Skin epidermis (tissue), 12 donors: ENCODE data around the gene GMDS.

Source experiments
- H3K27ac ChIP-seq, 21 experiments: fragments of 200-600 bp; sonication (generic) in 11 of 21; one replicate each; pipeline ENCODE4 v1.5.0; 2020; ENCODE audit warnings: mild to moderate bottlenecking in 3 of 21, inconsistent platforms in 2 of 21, moderate library complexity in 2 of 21
- H3K4me3 ChIP-seq, 7 experiments: fragments of 200-600 bp; sonication (generic) in 2 of 7; one replicate each; pipeline ENCODE4 v1.5.0; 2020; ENCODE audit warnings: inconsistent platforms in 2 of 7, mild to moderate bottlenecking in 2 of 7, moderate library complexity in 1 of 7

Gene GMDS

GRCh38 chr6:2117447-2117846 is 128.0 kb downstream of the GMDS start:
- Histone ChIP-seq H3K27ac (no peak overlapping the region), H3K4me3 (no peak overlapping the region)

DNA sequence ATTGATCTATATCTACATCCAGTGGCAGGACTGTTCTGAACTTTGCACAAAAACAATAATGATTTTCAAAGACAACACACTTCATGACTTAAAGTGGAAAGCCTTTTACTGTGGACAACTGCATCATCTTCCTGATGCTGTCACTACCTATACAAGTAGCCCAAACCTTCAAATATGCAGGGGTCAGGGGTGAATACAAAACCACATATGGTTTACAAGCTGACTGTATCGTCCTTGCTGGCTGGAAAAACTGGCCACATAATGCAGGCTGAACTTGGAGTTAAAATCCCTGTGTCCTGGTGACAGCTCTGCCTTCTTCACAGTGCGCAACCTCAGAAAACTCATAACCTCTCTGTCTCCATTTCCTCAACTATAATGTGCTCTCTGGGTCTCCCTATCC is 128.9 kb downstream of the GMDS start:
- Histone ChIP-seq H3K4me3 (no peak overlapping the region), H3K27ac (no peak overlapping the region)

DNA sequence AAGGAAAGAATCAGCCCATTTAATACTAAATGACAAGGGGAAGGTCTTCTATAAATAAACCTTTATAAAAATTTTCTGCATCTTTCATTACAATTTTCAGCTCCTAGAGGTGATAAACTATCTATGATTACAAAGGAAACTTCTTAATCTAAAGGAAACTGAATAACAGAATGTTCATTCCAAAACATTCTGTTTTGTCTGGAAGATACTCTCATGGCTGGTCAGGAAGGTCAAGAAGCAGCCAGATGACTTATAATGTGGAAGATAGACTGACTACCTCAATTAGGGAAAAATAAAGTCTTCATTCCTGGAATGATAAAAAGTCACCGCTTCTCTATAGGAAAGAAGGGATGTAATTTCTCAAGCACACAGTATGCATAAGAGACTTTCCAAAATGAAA is 131.3 kb downstream of the GMDS start:
- H3K27ac ChIP-seq, result no peak overlapping the region

DNA sequence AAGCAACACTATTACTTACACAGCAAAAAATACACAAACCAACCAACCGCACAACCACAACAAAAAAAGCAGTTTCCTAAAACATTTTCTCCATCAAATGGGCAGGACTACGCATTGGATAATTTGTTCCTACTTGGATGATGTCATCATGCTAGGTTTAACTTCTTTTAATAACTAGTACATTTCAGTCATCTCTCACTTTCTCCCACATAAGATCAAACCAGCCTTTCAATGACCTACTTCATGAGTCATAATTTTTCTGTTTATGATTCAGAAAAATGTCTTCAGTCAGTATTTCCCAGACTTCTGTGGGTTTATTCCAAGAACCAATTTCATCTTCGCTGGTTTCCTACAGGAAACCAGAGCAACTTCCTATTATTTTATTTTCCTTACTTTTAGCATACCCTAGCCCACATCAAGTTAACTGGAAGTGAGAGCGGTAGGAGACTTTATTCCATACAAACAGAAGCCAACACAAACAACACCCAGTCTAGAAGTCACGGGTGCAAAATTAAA is 134.2 kb downstream of the GMDS start:
- Histone ChIP-seq H3K4me3 (peak overlapping the region in 1 of 7 experiments; percentile 11), H3K27ac (peak overlapping the region in 6 of 21 experiments; percentile 5 to 68 (median 48))

More for the DNA sequence above, 131.3 kb downstream of the GMDS start:
- no peak overlapping the region for H3K4me3 ChIP-seq

DNA sequence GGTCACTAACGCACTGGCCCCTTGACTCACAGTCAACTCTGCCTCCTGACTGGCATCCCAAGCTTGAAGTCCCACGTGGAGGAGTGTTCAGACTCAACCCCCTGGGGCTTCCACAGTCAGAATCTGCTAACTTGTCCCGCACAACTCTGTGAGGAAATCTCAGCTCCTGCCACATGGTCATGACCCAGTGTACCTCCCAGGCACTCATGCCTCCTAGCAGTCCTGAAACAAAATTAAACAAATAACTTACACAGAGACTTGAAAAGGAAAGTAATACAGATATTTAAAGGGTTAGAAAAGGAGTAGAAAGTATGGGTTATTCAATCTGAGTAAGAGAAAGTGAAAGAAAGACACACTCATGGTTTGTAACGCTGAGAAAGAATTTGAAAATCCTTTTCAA is 134.9 kb downstream of the GMDS start:
- H3K4me3 ChIP-seq, result peak overlapping the region in 1 of 7 experiments; percentile 11
- peak overlapping the region in 8 of 21 experiments; percentile 5 to 68 (median 26) for H3K27ac ChIP-seq

DNA sequence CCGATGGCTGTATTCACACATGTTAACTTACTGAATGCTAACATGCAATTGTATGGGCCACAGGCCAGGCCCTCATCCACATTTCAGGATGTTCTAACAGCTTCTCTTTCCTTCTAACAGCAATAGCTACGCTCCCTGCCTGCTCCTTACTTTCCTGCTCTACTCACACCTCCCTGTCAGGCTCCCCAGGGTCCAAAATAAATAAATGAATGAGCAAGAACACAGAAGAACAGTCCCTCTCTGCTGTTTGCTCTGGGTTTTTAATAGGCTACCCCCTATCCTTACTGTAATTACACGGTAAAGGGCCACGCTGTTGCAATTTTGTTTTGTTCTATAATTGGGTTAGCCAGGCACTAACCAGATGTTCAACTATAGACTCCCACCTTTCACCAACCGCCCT is 135.6 kb downstream of the GMDS start:
- H3K27ac ChIP-seq, result no peak overlapping the region
- no peak overlapping the region for H3K4me3 ChIP-seq

DNA sequence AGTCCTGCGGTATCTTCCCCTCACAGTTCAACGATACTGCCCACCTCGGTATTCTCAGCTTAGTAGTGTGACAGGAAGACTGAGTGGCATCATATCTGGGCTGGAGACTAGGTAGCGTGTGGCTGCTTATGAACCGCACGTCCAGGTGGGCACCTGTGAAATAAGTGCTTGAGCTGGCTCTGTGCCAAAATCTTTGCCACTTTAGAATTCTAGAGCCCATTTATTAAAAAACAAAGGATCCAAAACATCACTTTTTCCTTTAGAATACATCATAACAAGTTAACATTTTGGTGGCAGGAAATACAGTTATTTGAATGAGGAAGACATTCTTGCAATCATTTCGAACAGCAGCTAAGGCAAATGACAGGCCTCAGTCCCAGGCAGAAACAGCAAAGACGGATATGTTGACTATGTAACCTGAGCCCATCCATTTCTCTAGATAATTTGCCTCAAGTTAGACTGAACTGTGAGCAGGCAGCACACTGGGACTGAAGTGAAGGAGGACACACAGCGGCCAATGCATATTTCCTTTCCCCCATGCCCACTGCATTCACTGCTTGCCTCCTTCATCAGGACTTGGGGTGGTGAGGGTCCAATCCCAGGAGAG is 136.6 kb downstream of the GMDS start:
- Histone ChIP-seq H3K27ac (no peak overlapping the region), H3K4me3 (no peak overlapping the region)

DNA sequence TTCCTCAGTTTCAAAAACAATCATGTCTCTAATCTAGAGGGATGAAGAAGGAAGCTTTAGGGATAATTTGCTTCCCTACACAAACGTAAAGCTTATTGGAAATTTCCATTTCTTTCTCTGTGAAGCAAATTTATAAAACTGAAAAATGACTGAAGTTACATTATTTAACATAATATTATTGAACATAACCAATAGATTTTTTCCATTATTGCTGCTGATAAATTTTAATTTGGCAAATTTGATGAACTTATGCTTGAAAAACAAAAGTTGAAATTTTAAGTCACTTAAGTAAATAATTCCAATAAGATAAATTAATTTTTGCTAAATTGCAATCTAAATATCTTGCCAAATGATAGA is 140.9 kb downstream of the GMDS start:
- H3K4me3 ChIP-seq, result no peak overlapping the region
- no peak overlapping the region for H3K27ac ChIP-seq

- peak overlapping the region in 2 of 21 experiments; percentile 28 to 34 for H3K27ac ChIP-seq
Measured at GRCh38 chr6:2103765-2104523, 141.5 kb downstream of the GMDS start.

DNA sequence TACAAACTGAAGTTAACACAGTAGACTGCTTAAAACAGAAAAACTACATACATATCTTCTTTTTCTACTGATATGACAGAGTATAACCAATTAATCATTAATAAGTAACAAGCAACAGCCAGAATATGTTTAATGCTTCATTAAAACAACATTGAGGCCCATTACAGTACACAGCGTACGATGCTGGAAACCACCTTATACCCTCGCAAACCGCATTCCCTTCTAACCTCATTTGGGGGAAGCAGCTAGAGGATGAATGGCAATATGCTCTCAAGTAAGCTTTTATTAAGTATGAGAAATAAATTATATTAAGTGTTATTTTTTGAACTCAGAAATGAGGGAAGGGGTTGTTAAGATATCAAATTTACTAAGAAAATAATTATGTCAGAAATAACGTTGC is 142.4 kb downstream of the GMDS start:
- H3K4me3 ChIP-seq, result no peak overlapping the region

More at GRCh38 chr6:2103765-2104523, 141.5 kb downstream of the GMDS start:
- no peak overlapping the region for H3K4me3 ChIP-seq

GRCh38 chr6:2102316-2102883 is 143.0 kb downstream of the GMDS start:
- H3K4me3 ChIP-seq, result no peak overlapping the region

More for the DNA sequence above, 142.4 kb downstream of the GMDS start:
- peak overlapping the region in 1 of 21 experiments; percentile 28 for H3K27ac ChIP-seq

GRCh38 chr6:2101213-2101612 is 144.2 kb downstream of the GMDS start:
- H3K4me3 ChIP-seq, result no peak overlapping the region
- no peak overlapping the region for H3K27ac ChIP-seq

More at GRCh38 chr6:2102316-2102883, 143.0 kb downstream of the GMDS start:
- no peak overlapping the region for H3K27ac ChIP-seq

DNA sequence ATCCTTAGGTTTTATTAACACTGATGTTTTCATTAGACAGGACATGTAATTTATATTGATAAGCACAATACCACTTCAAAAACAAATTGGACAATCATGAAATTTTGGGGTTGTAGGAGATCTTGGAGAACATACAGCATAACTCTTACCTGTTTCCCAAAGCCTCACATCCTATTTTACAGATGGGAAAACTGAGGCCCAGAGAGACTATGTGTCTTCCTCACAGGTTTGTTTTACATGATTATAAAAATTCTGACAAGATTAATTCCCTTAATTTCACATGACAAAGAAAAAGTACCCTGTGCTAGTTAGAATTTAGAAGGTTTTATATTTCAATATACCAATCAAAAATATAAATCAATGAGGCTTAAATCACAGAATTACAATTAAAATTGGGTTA is 145.5 kb downstream of the GMDS start:
- H3K27ac ChIP-seq, result no peak overlapping the region
- H3K4me3 ChIP-seq, result no peak overlapping the region

GRCh38 chr6:2097464-2097863 is 147.9 kb downstream of the GMDS start:
- Histone ChIP-seq H3K4me3 (no peak overlapping the region), H3K27ac (no peak overlapping the region)

GRCh38 chr6:2094642-2095041 is 150.8 kb downstream of the GMDS start:
- H3K4me3 ChIP-seq, result no peak overlapping the region

GRCh38 chr6:2086326-2086965 is 159.0 kb downstream of the GMDS start:
- no peak overlapping the region for H3K4me3 ChIP-seq
- no peak overlapping the region for H3K27ac ChIP-seq

More at GRCh38 chr6:2094642-2095041, 150.8 kb downstream of the GMDS start:
- no peak overlapping the region for H3K27ac ChIP-seq

GRCh38 chr6:2085657-2086056 is 159.7 kb downstream of the GMDS start:
- no peak overlapping the region for H3K4me3 ChIP-seq
- H3K27ac ChIP-seq, result no peak overlapping the region

DNA sequence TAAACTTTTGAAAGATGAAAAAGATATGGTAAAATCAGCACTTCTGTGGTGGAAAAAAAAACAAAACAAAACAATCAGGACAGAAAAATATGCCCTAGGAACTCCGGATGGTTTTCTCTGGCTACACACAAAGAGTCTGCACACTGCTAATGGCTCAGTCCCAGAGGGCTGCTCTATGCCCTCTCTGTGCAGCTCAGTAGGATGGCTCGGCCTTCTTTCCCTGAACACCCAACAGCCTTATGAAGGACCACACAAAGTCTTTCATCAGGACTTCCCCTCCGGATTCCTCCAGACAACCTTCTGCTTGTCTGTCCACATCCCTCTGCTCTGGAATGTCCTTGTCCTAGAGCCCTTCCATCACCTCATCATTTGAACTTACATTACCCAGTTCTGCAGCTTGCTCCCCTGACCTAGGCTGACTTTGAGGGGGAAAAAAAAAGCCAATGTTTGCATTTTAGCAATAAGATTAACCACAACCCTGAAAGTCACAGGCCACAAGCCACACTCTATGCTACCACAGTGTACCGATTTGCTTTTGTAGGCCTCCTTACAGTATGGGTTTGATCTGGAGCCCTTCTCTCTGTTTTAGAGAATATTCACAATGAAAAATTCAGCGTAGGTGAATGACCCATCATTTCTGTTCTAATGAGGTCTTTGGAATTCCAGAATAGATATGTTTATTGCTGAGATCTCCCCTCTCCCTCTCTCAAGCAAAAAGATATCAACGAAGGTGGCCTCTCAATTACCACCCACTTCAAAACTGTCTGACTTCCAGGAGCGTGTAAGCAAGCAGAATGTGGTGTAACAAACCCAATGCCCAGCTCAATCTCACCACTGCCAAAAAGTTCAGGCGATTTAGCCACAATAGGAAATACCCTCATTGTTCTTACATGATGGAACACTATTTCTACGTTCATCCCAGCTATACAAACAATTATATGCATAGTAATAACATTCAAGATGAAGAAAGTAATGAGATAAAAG is 164.0 kb downstream of the GMDS start:
- Histone ChIP-seq H3K27ac (no peak overlapping the region), H3K4me3 (no peak overlapping the region)

DNA sequence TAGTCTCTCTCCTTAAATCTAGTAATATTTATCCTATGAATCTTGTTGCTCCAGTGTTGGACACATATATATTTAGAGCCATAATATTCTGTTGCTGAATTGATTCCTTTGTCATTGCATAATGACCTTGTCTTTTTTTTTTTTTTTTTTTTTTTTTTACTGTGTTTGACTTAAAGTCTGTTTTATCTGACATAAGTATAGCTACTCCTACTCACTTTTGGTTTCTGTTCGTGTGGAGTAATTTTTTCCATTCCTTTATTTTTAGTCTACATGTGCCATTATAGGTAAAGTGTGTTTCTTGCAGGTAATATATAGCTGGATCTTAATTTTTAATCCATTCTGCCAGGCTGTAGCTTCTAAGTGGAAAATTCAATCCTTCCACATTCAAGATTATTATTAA is 166.5 kb downstream of the GMDS start:
- H3K27ac ChIP-seq, result no peak overlapping the region
- no peak overlapping the region for H3K4me3 ChIP-seq
